GM12878 (cell line): Measurements from ENCODE around the gene GPR158. TPM values are rescaled to one million over a fixed set of nuclear protein-coding genes. Genes with fewer than 3 reads are reported as not detected.

Source experiments
- ATAC-seq: fragments of 200-7000 bp; cut with Tn5 transposase; 3 replicates; pipeline ENCODE4 v1.9.1; 2020; ENCODE audit warnings: mild to moderate bottlenecking, moderate library complexity
- BruUV-seq: library from RNA; stranded (reverse); fragments of 400-500 nt; replicated peaks from 2 replicates; lab custom pipeline; 2021; lab: Mats Ljungman, UMichigan
- CTCF ChIA-PET: fragments of 300-600 bp; sonication (Branson Sonifier 250); formaldehyde crosslinking; extraction: SDS; loops from one replicate; lab custom pipeline; 2021; ENCODE audit warnings: inconsistent platforms; lab: Yijun Ruan, JAX
- POLR2A ChIA-PET: fragments of 350-600 bp; formaldehyde crosslinking; extraction: SDS; loops from one replicate; lab custom pipeline; 2021; ENCODE audit warnings: inconsistent platforms; lab: Charles Lee
- RAD21 ChIA-PET: fragments of 300-600 bp; sonication (Branson Sonifier 250); formaldehyde crosslinking; loops from one replicate; lab custom pipeline; 2023; ENCODE audit warnings: antibody characterized with exemption; ENCODE audit not compliant: unreplicated experiment; lab: Charles Lee
- SMC1A ChIA-PET: fragments of 300-600 bp; sonication (Branson Sonifier 250); formaldehyde crosslinking; loops from one replicate; lab custom pipeline; 2023; ENCODE audit not compliant: unreplicated experiment, uncharacterized antibody; lab: Charles Lee
- DNase-seq: peaks from one replicate; pipeline ENCODE4 v3.0.0-alpha.2; 2011; ENCODE audit warnings: low read depth, low spot score
- FAIRE-seq: peaks from 3 replicates; lab custom pipeline; 2011; peaks lifted over from hg19 to GRCh38; lab: Jason Lieb, UNC
- H2AFZ ChIP-seq: 2 replicates; pipeline ENCODE4 v1.6.0; 2011; ENCODE audit warnings: low read depth, low read length, control low read depth; ENCODE audit not compliant: control insufficient read depth
- H3K27ac ChIP-seq: 2 replicates; pipeline ENCODE4 v1.5.1; 2011; ENCODE audit warnings: control low read depth; ENCODE audit not compliant: control insufficient read depth, insufficient read depth
- H3K27me3 ChIP-seq, 2 experiments: replicated peaks in 1 of 2; 2 replicates each; pipeline versions ENCODE4 v1.6.0 to v1.6.1; 2011; ENCODE audit warnings: low read length in 1 of 2; ENCODE audit not compliant: control insufficient read depth in 2 of 2, insufficient read depth in 2 of 2
- H3K36me3 ChIP-seq, 2 experiments: 2 replicates each; pipeline ENCODE4 v1.5.1; 2011; ENCODE audit warnings: low read length in 1 of 2; ENCODE audit not compliant: control insufficient read depth in 2 of 2, insufficient read depth in 2 of 2
- H3K4me1 ChIP-seq: 2 replicates; pipeline ENCODE4 v1.6.1; 2011; ENCODE audit warnings: mild to moderate bottlenecking, low read length, moderate library complexity, mixed read lengths; ENCODE audit not compliant: control insufficient read depth, insufficient read depth
- H3K4me2 ChIP-seq: 2 replicates; pipeline ENCODE4 v1.6.0; 2011; ENCODE audit warnings: control low read depth; ENCODE audit not compliant: control insufficient read depth, insufficient read depth
- H3K4me3 ChIP-seq: fragments of 200-600 bp; sonication (generic); 2 replicates; pipeline ENCODE4 v1.5.1; 2016
- H3K79me2 ChIP-seq: 2 replicates; pipeline ENCODE4 v1.6.0; 2011; ENCODE audit warnings: low read length; ENCODE audit not compliant: control insufficient read depth, insufficient read depth
- H3K9ac ChIP-seq: 2 replicates; pipeline ENCODE4 v1.8.0; 2011; ENCODE audit warnings: low read length, control low read depth, mixed read lengths; ENCODE audit not compliant: control insufficient read depth, insufficient read depth
- H3K9me3 ChIP-seq: replicated peaks from 3 replicates; pipeline ENCODE4 v1.5.1; 2011; ENCODE audit warnings: mild to moderate bottlenecking, low read length; ENCODE audit not compliant: control insufficient read depth, insufficient read depth
- H4K20me1 ChIP-seq: 2 replicates; pipeline ENCODE4 v1.6.0; 2011; ENCODE audit not compliant: control insufficient read depth, insufficient read depth
- BACH1 ChIP-seq: fragments of 450-650 bp; IDR thresholded peaks from 2 replicates; pipeline ENCODE4 v1.6.1; 2017; ENCODE audit warnings: mild to moderate bottlenecking, borderline replicate concordance
- BCL3 ChIP-seq: IDR thresholded peaks from 2 replicates; pipeline ENCODE4 v1.6.1; 2011; ENCODE audit warnings: borderline replicate concordance, low read depth, mild to moderate bottlenecking, moderate library complexity, low read length; ENCODE audit not compliant: insufficient read depth, poor library complexity, severe bottlenecking
- BMI1 ChIP-seq: fragments of 450-650 bp; IDR thresholded peaks from 2 replicates; pipeline ENCODE4 v1.6.1; 2016; ENCODE audit warnings: mild to moderate bottlenecking, moderate library complexity, borderline replicate concordance
- CBX3 ChIP-seq: fragments of 200-600 bp; sonication (generic); IDR thresholded peaks from 2 replicates; pipeline ENCODE4 v1.6.1; 2016; ENCODE audit warnings: low read depth, borderline replicate concordance
- EGR1 ChIP-seq, 2 experiments: IDR thresholded peaks; 1 replicate in 1 of 2; 2 replicates in 1 of 2; pipeline ENCODE4 v1.6.1; 2011 to 2012; ENCODE audit warnings: low read depth in 2 of 2, low read length in 2 of 2, borderline replicate concordance in 1 of 2, mild to moderate bottlenecking in 1 of 2, moderate library complexity in 1 of 2
- FOS ChIP-seq: IDR thresholded peaks from 3 replicates; pipeline ENCODE4 v1.6.1; 2011; ENCODE audit warnings: borderline replicate concordance; ENCODE audit not compliant: insufficient read length; ENCODE audit errors: extremely low read depth
- GABPA ChIP-seq: IDR thresholded peaks from 2 replicates; pipeline ENCODE4 v1.6.1; 2014; ENCODE audit warnings: antibody characterized with exemption, low read depth, mild to moderate bottlenecking, inconsistent platforms
- NFYB ChIP-seq: IDR thresholded peaks from 2 replicates; pipeline ENCODE4 v1.6.1; 2011; ENCODE audit warnings: low read depth, mild to moderate bottlenecking, low read length, improper control_type of control experiment, moderate library complexity; ENCODE audit not compliant: insufficient read depth
- POLR2AphosphoS5 ChIP-seq: IDR thresholded peaks from 2 replicates; pipeline ENCODE4 v1.6.1; 2011; ENCODE audit warnings: mild to moderate bottlenecking, low read length, inconsistent platforms
- SMC3 ChIP-seq: IDR thresholded peaks from 2 replicates; pipeline ENCODE4 v1.6.1; 2011; ENCODE audit warnings: low read length, improper control_type of control experiment, borderline replicate concordance
- WRNIP1 ChIP-seq: IDR thresholded peaks from 2 replicates; pipeline ENCODE4 v1.6.1; 2011; ENCODE audit warnings: low read depth, low read length, improper control_type of control experiment, borderline replicate concordance
- in situ Hi-C: fragments of 300-500 bp; cut with MboI; formaldehyde crosslinking; loops from 9 replicates; pipeline ENCODE4 v1.14.3; 2018; ENCODE audit warnings: mixed read lengths
- intact Hi-C: fragments of 100-400 bp; cut with micrococcal nuclease; formaldehyde crosslinking; loops from one replicate; pipeline ENCODE4 v1.14.2; 2022; ENCODE audit not compliant: unreplicated experiment
- polyA plus RNA-seq, 11 experiments: library from polyadenylated mRNA; depleted of rRNA in 4 of 11; unstranded in 6 of 11; stranded (reverse) in 5 of 11; fragments of >200 nt; fragmentation: Nextera tagmentation in 4 of 11; fragmentation: Illumina TruSeq in 1 of 11; extraction: Ambion mirVana in 4 of 11; extraction: Trizol in 1 of 11; gene quantifications; 1 replicate in 1 of 11; 2 replicates in 10 of 11; pipeline versions ENCODE4 v1.2.1 to v1.2.3, GENCODE V29; 2011 to 2016; ENCODE audit warnings: inconsistent platforms in 2 of 11, missing spikeins in 2 of 11, low read depth in 1 of 11
- total RNA-seq, 4 experiments: library from RNA; depleted of rRNA in 3 of 4; stranded (reverse); fragments of >200 nt in 3 of 4; fragmentation: Illumina TruSeq in 1 of 4; extraction: Trizol in 1 of 4; gene quantifications; 2 replicates each; pipeline versions ENCODE4 v1.2.1 to v1.2.3, GENCODE V29; 2013 to 2021
- TF ChIP-seq, protein P1 (sequence below): fragments of 450-650 bp; IDR thresholded peaks from 2 replicates; pipeline ENCODE4 v1.6.1; 2014; ENCODE audit warnings: mild to moderate bottlenecking
- TF ChIP-seq, protein P2 (sequence below): fragments of 450-650 bp; IDR thresholded peaks from 2 replicates; pipeline ENCODE4 v1.6.1; 2017; ENCODE audit warnings: antibody characterized with exemption, mild to moderate bottlenecking, moderate library complexity
- TF ChIP-seq, protein P3 (sequence below): fragments of 150-350 bp; IDR thresholded peaks from 2 replicates; pipeline ENCODE4 v1.6.1; 2016; ENCODE audit warnings: low read depth, low read length
- TF ChIP-seq, protein P4 (sequence below): IDR thresholded peaks from 2 replicates; pipeline ENCODE4 v1.6.1; 2012; ENCODE audit warnings: low read depth, low read length, improper control_type of control experiment

GPR158 gene
- total and polyA plus RNA-seq, 10 of the 15 experiments (the other 5 are each of a cell fraction or from before 2014, with no cell fraction given), result not detected

DNA sequence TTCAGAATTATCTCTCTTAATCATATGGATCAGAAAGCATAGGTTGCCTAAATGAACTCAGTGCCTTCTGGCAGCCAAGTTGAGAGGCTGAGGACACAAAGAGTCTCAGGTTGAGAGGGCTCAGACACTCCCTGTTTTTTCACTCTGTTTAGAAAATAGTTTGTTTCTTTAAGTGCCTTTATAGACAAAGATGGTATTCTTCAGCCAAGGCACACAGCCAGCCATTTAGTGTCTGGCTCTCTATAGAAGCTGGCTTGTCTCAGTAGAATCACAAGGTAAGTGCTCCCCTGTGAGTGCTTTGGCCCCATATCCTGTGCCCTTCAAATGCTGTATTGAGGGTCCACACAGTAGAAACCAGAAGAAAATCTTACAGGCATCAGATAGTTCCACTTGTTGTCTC, 3.6 kb downstream of the GPR158 start:
- in situ Hi-C loops, result no loop called here
- RAD21 ChIA-PET, result no interaction called here
- Histone ChIP-seq H3K36me3 (no peaks in the 10 kb centered on the region), H3K27me3 (peaks cover 0 to 2% of the 10 kb centered on the region in 2 experiments; a peak in 2 of 4 replicates), H3K4me2 (no peak overlapping the region), H3K79me2 (no peaks in the 10 kb centered on the region), H3K4me1 (no peaks in the 10 kb centered on the region), H3K4me3 (no peak overlapping the region), H4K20me1 (no peaks in the 10 kb centered on the region), H3K9ac (no peak overlapping the region), H3K9me3 (no peaks in the 10 kb centered on the region; the same call in 2 of the 3 replicates), H3K27ac (no peak overlapping the region), H2AFZ (no peak overlapping the region)
- CTCF ChIA-PET, result no interaction called here
- SMC1A ChIA-PET, result no interaction called here
- ATAC-seq (no peak), FAIRE-seq (no peak), DNase-seq (no peak)
- BruUV-seq, result no TSS peak
- intact Hi-C loops, result no loop called here
- POLR2A ChIA-PET, result no interaction called here
- no peak for TF ChIP-seq WRNIP1
- TF ChIP-seq BACH1, result no peak
- TF ChIP-seq, protein P1, sequence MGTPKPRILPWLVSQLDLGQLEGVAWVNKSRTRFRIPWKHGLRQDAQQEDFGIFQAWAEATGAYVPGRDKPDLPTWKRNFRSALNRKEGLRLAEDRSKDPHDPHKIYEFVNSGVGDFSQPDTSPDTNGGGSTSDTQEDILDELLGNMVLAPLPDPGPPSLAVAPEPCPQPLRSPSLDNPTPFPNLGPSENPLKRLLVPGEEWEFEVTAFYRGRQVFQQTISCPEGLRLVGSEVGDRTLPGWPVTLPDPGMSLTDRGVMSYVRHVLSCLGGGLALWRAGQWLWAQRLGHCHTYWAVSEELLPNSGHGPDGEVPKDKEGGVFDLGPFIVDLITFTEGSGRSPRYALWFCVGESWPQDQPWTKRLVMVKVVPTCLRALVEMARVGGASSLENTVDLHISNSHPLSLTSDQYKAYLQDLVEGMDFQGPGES, result no peak
- TF ChIP-seq, protein P2, sequence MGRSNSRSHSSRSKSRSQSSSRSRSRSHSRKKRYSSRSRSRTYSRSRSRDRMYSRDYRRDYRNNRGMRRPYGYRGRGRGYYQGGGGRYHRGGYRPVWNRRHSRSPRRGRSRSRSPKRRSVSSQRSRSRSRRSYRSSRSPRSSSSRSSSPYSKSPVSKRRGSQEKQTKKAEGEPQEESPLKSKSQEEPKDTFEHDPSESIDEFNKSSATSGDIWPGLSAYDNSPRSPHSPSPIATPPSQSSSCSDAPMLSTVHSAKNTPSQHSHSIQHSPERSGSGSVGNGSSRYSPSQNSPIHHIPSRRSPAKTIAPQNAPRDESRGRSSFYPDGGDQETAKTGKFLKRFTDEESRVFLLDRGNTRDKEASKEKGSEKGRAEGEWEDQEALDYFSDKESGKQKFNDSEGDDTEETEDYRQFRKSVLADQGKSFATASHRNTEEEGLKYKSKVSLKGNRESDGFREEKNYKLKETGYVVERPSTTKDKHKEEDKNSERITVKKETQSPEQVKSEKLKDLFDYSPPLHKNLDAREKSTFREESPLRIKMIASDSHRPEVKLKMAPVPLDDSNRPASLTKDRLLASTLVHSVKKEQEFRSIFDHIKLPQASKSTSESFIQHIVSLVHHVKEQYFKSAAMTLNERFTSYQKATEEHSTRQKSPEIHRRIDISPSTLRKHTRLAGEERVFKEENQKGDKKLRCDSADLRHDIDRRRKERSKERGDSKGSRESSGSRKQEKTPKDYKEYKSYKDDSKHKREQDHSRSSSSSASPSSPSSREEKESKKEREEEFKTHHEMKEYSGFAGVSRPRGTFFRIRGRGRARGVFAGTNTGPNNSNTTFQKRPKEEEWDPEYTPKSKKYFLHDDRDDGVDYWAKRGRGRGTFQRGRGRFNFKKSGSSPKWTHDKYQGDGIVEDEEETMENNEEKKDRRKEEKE, result no peak
- no peak for TF ChIP-seq BCL3
- no peak for TF ChIP-seq GABPA
- TF ChIP-seq POLR2AphosphoS5, result no peak
- TF ChIP-seq, protein P3, sequence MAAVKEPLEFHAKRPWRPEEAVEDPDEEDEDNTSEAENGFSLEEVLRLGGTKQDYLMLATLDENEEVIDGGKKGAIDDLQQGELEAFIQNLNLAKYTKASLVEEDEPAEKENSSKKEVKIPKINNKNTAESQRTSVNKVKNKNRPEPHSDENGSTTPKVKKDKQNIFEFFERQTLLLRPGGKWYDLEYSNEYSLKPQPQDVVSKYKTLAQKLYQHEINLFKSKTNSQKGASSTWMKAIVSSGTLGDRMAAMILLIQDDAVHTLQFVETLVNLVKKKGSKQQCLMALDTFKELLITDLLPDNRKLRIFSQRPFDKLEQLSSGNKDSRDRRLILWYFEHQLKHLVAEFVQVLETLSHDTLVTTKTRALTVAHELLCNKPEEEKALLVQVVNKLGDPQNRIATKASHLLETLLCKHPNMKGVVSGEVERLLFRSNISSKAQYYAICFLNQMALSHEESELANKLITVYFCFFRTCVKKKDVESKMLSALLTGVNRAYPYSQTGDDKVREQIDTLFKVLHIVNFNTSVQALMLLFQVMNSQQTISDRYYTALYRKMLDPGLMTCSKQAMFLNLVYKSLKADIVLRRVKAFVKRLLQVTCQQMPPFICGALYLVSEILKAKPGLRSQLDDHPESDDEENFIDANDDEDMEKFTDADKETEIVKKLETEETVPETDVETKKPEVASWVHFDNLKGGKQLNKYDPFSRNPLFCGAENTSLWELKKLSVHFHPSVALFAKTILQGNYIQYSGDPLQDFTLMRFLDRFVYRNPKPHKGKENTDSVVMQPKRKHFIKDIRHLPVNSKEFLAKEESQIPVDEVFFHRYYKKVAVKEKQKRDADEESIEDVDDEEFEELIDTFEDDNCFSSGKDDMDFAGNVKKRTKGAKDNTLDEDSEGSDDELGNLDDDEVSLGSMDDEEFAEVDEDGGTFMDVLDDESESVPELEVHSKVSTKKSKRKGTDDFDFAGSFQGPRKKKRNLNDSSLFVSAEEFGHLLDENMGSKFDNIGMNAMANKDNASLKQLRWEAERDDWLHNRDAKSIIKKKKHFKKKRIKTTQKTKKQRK, result no peak
- no peak for TF ChIP-seq NFYB
- no peak for TF ChIP-seq BMI1
- TF ChIP-seq, protein P4, sequence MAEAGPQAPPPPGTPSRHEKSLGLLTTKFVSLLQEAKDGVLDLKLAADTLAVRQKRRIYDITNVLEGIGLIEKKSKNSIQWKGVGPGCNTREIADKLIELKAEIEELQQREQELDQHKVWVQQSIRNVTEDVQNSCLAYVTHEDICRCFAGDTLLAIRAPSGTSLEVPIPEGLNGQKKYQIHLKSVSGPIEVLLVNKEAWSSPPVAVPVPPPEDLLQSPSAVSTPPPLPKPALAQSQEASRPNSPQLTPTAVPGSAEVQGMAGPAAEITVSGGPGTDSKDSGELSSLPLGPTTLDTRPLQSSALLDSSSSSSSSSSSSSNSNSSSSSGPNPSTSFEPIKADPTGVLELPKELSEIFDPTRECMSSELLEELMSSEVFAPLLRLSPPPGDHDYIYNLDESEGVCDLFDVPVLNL, result no peak
- TF ChIP-seq CBX3, result no peak
- no peak for TF ChIP-seq SMC3
- no peak for TF ChIP-seq FOS
- no peak for TF ChIP-seq EGR1 (IDR thresholded peaks at IDR 0.05; ENCODE audit: borderline replicate concordance in 1 of 2, low read depth in 2 of 2, low read length in 2 of 2)
